Ishikawa (cell line): ENCODE results near the gene SCYL1.

Experiments used
- CEBPB ChIP-seq: IDR thresholded peaks from 2 replicates; pipeline ENCODE4 v1.6.1; 2012
- CREB1 ChIP-seq: IDR thresholded peaks from 2 replicates; pipeline ENCODE4 v1.6.1; 2012; ENCODE audit warnings: low read depth
- EGR1 ChIP-seq: IDR thresholded peaks from 2 replicates; pipeline ENCODE4 v1.6.1; 2012
- EP300 ChIP-seq: IDR thresholded peaks from 2 replicates; pipeline ENCODE4 v1.6.1; 2012; ENCODE audit warnings: borderline replicate concordance
- FOXM1 ChIP-seq: IDR thresholded peaks from 2 replicates; pipeline ENCODE4 v1.6.1; 2012; ENCODE audit warnings: low read depth, borderline replicate concordance
- MAX ChIP-seq: IDR thresholded peaks from 2 replicates; pipeline ENCODE4 v1.6.1; 2012
- NFIC ChIP-seq: IDR thresholded peaks from 2 replicates; pipeline ENCODE4 v1.6.1; 2012
- RAD21 ChIP-seq: IDR thresholded peaks from 2 replicates; pipeline ENCODE4 v1.6.1; 2012; ENCODE audit warnings: low read depth
- REST ChIP-seq: IDR thresholded peaks from 2 replicates; pipeline ENCODE4 v1.6.1; 2012; ENCODE audit warnings: low read depth, mild to moderate bottlenecking
- TAF1 ChIP-seq: IDR thresholded peaks from 2 replicates; pipeline ENCODE4 v1.6.1; 2012; ENCODE audit warnings: low read depth, mild to moderate bottlenecking
- TCF12 ChIP-seq: IDR thresholded peaks from 2 replicates; pipeline ENCODE4 v1.6.1; 2012; ENCODE audit warnings: low read depth
- TEAD4 ChIP-seq: IDR thresholded peaks from 2 replicates; pipeline ENCODE4 v1.6.1; 2012
- USF1 ChIP-seq: IDR thresholded peaks from 2 replicates; pipeline ENCODE4 v1.6.1; 2012
- YY1 ChIP-seq: IDR thresholded peaks from 2 replicates; pipeline ENCODE4 v1.6.1; 2012; ENCODE audit warnings: low read depth
- ZBTB7A ChIP-seq: IDR thresholded peaks from 2 replicates; pipeline ENCODE4 v1.6.1; 2012; ENCODE audit warnings: low read depth

The SCYL1 gene

GRCh38 chr11:65577756-65578109 is 52.9 kb downstream of the SCYL1 start:
- no peak for TF ChIP-seq EGR1
- no peak for TF ChIP-seq YY1
- no peak for TF ChIP-seq REST
- no peak for TF ChIP-seq RAD21
- no peak for TF ChIP-seq EP300
- TF ChIP-seq CREB1 = no peak
- TF ChIP-seq TCF12 = no peak
- no peak for TF ChIP-seq MAX
- no peak for TF ChIP-seq TAF1
- no peak for TF ChIP-seq ZBTB7A
- no peak for TF ChIP-seq TEAD4
- no peak for TF ChIP-seq USF1
- no peak for TF ChIP-seq FOXM1

GRCh38 chr11:65578134-65578533 is 53.3 kb downstream of the SCYL1 start:
- TF ChIP-seq TEAD4 = no peak
- no peak for TF ChIP-seq TCF12
- TF ChIP-seq USF1 = no peak
- TF ChIP-seq CREB1 = no peak
- no peak for TF ChIP-seq EGR1
- no peak for TF ChIP-seq TAF1
- no peak for TF ChIP-seq RAD21

- TF ChIP-seq RAD21 = no peak
- no peak for TF ChIP-seq TCF12
- no peak for TF ChIP-seq CEBPB
- no peak for TF ChIP-seq ZBTB7A
- TF ChIP-seq FOXM1 = no peak
- TF ChIP-seq USF1 = no peak
- TF ChIP-seq MAX = no peak
- no peak for TF ChIP-seq NFIC
- no peak for TF ChIP-seq TEAD4
- no peak for TF ChIP-seq EGR1
- TF ChIP-seq TAF1 = no peak
- no peak for TF ChIP-seq CREB1
- TF ChIP-seq EP300 = no peak
- TF ChIP-seq REST = no peak
Observed at GRCh38 chr11:65578667-65579066, 53.8 kb downstream of the SCYL1 start.

- TF ChIP-seq CREB1 = no peak
- TF ChIP-seq REST = no peak
- TF ChIP-seq ZBTB7A = no peak
- no peak for TF ChIP-seq TCF12
- TF ChIP-seq NFIC = no peak
- no peak for TF ChIP-seq YY1
- TF ChIP-seq TEAD4 = no peak
- TF ChIP-seq RAD21 = no peak
- no peak for TF ChIP-seq MAX
- no peak for TF ChIP-seq USF1
- TF ChIP-seq CEBPB = no peak
- TF ChIP-seq TAF1 = no peak
- TF ChIP-seq FOXM1 = no peak
- TF ChIP-seq EGR1 = no peak
- no peak for TF ChIP-seq EP300
Observed at GRCh38 chr11:65579291-65579690, 54.4 kb downstream of the SCYL1 start.
